SK-N-SH treated with all-trans-retinoic acid at 6 μM for 48 hours (cell line): ENCODE measurements around the gene ZNF710.

ENCODE experiments used
- ATAC-seq: fragments of 200-7000 bp; cut with Tn5 transposase; 3 replicates; pipeline ENCODE4 v1.9.1; 2020; ENCODE audit warnings: mild to moderate bottlenecking, moderate library complexity
- ARNTL ChIP-seq: fragments of 450-650 bp; formaldehyde crosslinking; IDR thresholded peaks from 2 replicates; pipeline ENCODE4 v1.5.0; 2020; ENCODE audit warnings: low read depth, mild to moderate bottlenecking, moderate library complexity, borderline replicate concordance
- CREB5 ChIP-seq: fragments of 250-450 bp; sonication (Bioruptor Pico); IDR thresholded peaks from 2 replicates; pipeline ENCODE4 v1.5.1; 2020; ENCODE audit warnings: low read depth, mild to moderate bottlenecking, moderate library complexity
- CSDC2 ChIP-seq: fragments of 250-450 bp; sonication (Bioruptor Pico); IDR thresholded peaks from 2 replicates; pipeline ENCODE4 v1.5.0; 2020; ENCODE audit warnings: mild to moderate bottlenecking, moderate library complexity
- ESRRG ChIP-seq: fragments of 250-450 bp; sonication (Bioruptor Pico); IDR thresholded peaks from 2 replicates; pipeline ENCODE4 v1.6.1; 2021; ENCODE audit warnings: mild to moderate bottlenecking
- ISL1 ChIP-seq: fragments of 250-450 bp; sonication (Bioruptor Pico); IDR thresholded peaks from 2 replicates; pipeline ENCODE4 v2.1.2; 2022; ENCODE audit warnings: mild to moderate bottlenecking, moderate library complexity
- OSR1 ChIP-seq: fragments of 250-450 bp; sonication (Bioruptor Pico); IDR thresholded peaks from 2 replicates; pipeline ENCODE4 v1.8.0; 2022; ENCODE audit warnings: moderate library complexity, mild to moderate bottlenecking, inconsistent platforms
- PATZ1 ChIP-seq: fragments of 250-450 bp; sonication (Bioruptor Pico); IDR thresholded peaks from 2 replicates; pipeline ENCODE4 v1.8.0; 2020; ENCODE audit warnings: mild to moderate bottlenecking, moderate library complexity, borderline replicate concordance
- POU6F1 ChIP-seq: fragments of 250-450 bp; sonication (Bioruptor Pico); IDR thresholded peaks from 2 replicates; pipeline ENCODE4 v1.8.0; 2021; ENCODE audit warnings: low read depth, mild to moderate bottlenecking, moderate library complexity, borderline replicate concordance
- PPARA ChIP-seq: fragments of 250-450 bp; sonication (Bioruptor Pico); IDR thresholded peaks from 2 replicates; pipeline ENCODE4 v1.5.0; 2020; ENCODE audit warnings: mild to moderate bottlenecking, borderline replicate concordance
- RARB ChIP-seq: fragments of 250-450 bp; sonication (Bioruptor Pico); IDR thresholded peaks from 2 replicates; pipeline ENCODE4 v1.8.0; 2021; ENCODE audit warnings: mild to moderate bottlenecking, moderate library complexity
- SNAI2 ChIP-seq: fragments of 250-450 bp; sonication (Bioruptor Pico); IDR thresholded peaks from 2 replicates; pipeline ENCODE4 v1.5.0; 2020; ENCODE audit warnings: mild to moderate bottlenecking, moderate library complexity
- TCF4 ChIP-seq: fragments of 250-450 bp; sonication (Bioruptor Pico); IDR thresholded peaks from 2 replicates; pipeline ENCODE4 v1.8.0; 2021; ENCODE audit warnings: mild to moderate bottlenecking, moderate library complexity, borderline replicate concordance
- TSHZ2 ChIP-seq: fragments of 250-450 bp; sonication (Bioruptor Pico); IDR thresholded peaks from 2 replicates; pipeline ENCODE4 v1.5.0; 2020; ENCODE audit warnings: mild to moderate bottlenecking, moderate library complexity
- ZC3H10 ChIP-seq: fragments of 250-450 bp; sonication (Bioruptor Pico); IDR thresholded peaks from 2 replicates; pipeline ENCODE4 v1.5.1; 2021; ENCODE audit warnings: mild to moderate bottlenecking, moderate library complexity
- ZFP3 ChIP-seq: fragments of 250-450 bp; sonication (Bioruptor Pico); IDR thresholded peaks from 2 replicates; pipeline ENCODE4 v1.5.0; 2020; ENCODE audit warnings: mild to moderate bottlenecking, moderate library complexity
- ZFP30 ChIP-seq: fragments of 450-650 bp; formaldehyde crosslinking; IDR thresholded peaks from 2 replicates; pipeline ENCODE4 v1.5.0; 2022; ENCODE audit warnings: mild to moderate bottlenecking, moderate library complexity
- ZNF70 ChIP-seq: fragments of 450-650 bp; formaldehyde crosslinking; IDR thresholded peaks from 2 replicates; pipeline ENCODE4 v1.5.0; 2020; ENCODE audit warnings: mild to moderate bottlenecking, moderate library complexity
- ZNF8 ChIP-seq: fragments of 450-650 bp; formaldehyde crosslinking; IDR thresholded peaks from 2 replicates; pipeline ENCODE4 v1.5.0; 2020; ENCODE audit warnings: mild to moderate bottlenecking, moderate library complexity
- TF ChIP-seq, protein P1 (sequence below): fragments of 250-450 bp; sonication (Bioruptor Pico); IDR thresholded peaks from 2 replicates; pipeline ENCODE4 v1.5.1; 2021; ENCODE audit warnings: mild to moderate bottlenecking, moderate library complexity

The ZNF710 gene

DNA sequence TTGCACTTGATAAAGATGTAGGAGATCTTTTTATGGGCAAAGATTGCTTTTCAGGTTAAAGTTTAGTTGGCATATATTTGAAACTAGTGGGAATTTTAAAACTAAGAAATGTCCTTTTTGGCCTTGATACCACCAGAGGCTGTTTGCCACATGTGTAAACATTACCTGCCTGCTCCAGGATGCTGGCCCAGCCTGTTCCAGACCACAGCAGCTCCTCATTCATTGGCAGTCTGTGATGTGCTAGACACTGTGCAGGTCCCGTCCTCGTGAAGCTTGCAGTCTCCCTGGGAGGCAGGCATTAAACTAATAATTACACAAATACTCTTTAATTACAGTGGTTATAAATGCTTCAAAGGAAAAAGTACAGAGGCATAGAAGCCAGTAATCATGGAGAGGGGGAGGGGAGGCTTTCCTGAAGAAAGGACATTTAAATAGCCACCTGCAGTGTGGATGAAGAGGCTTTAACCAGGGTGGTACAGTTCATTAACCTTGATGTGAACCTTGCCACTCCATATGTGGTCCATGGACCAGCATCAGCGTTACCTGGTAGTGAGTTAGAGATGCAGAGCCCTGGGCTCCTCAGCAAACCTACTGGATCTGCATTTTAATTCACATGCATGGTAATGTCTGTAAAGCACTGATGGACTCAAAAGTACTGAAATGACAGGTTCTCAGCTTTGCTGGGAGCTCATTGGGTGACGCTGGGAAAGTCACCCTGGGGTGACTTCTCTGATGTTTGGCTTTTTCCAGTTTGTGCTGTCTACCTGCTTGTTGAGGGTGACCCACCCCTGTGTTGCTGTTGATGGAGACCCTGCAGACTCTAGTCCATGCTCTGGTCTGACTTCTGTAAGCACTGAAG is 5.3 kb downstream of the ZNF710 start:
- no peak for ATAC-seq
- TF ChIP-seq PPARA (no peak), CREB5 (CRISPR knock-in tag) (no peak), TCF4 (CRISPR knock-in tag) (no peak), POU6F1 (CRISPR knock-in tag) (no peak), OSR1 (no peak), ZNF8 (CRISPR knock-in tag) (no peak), ISL1 (CRISPR knock-in tag) (no peak), ZFP3 (CRISPR knock-in tag) (no peak), ZNF70 (CRISPR knock-in tag) (no peak), ARNTL (CRISPR knock-in tag) (no peak), SNAI2 (CRISPR knock-in tag) (no peak), CSDC2 (CRISPR knock-in tag) (no peak), ZFP30 (CRISPR knock-in tag) (no peak), RARB (no peak)
- TF ChIP-seq, protein P1, sequence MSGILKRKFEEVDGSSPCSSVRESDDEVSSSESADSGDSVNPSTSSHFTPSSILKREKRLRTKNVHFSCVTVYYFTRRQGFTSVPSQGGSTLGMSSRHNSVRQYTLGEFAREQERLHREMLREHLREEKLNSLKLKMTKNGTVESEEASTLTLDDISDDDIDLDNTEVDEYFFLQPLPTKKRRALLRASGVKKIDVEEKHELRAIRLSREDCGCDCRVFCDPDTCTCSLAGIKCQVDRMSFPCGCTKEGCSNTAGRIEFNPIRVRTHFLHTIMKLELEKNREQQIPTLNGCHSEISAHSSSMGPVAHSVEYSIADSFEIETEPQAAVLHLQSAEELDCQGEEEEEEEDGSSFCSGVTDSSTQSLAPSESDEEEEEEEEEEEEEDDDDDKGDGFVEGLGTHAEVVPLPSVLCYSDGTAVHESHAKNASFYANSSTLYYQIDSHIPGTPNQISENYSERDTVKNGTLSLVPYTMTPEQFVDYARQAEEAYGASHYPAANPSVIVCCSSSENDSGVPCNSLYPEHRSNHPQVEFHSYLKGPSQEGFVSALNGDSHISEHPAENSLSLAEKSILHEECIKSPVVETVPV (CRISPR knock-in tag), result no peak

DNA sequence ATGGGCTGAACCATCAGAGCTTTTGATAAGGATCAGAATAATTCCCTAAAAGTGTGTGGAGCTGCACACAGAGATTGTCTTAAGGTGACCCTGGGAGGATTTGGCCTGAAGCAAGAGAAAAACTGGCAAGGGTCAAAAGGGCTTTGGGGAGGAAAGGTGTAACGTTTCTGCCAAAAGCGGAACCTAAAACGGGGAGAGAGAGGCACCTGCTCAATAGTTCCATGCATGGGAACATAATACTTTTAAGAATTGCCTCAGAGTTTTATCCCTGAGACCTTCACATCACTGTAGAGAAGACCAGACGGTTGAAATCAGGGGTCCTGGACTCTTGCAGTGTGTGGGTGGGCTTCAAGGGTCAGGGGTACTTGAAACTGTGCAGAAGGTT is 5.9 kb downstream of the ZNF710 start:
- ATAC-seq, result no peak
- TF ChIP-seq ZFP3 (CRISPR knock-in tag) (no peak), ZNF8 (CRISPR knock-in tag) (no peak), ESRRG (CRISPR knock-in tag) (no peak), TCF4 (CRISPR knock-in tag) (no peak), ZC3H10 (CRISPR knock-in tag) (no peak), CREB5 (CRISPR knock-in tag) (no peak), ARNTL (CRISPR knock-in tag) (no peak), TSHZ2 (CRISPR knock-in tag) (no peak), CSDC2 (CRISPR knock-in tag) (no peak), ISL1 (CRISPR knock-in tag) (no peak), PATZ1 (CRISPR knock-in tag) (no peak), POU6F1 (CRISPR knock-in tag) (no peak), RARB (no peak)
